NOMO-1 (cell line): Measurements from ENCODE around the gene SYNJ2BP.
"Not testable (repeated sequence)": the region's sequence is repeated elsewhere in the genome, so short reads cannot be mapped to it uniquely, and the experiment has no call there.

Source experiments
- DNase-seq, 2 experiments: peaks; one replicate each; lab custom pipeline; 2025; ENCODE audit not compliant: unreplicated experiment in 2 of 2; lab: John Stamatoyannopoulos, UW

The SYNJ2BP gene, protein sequence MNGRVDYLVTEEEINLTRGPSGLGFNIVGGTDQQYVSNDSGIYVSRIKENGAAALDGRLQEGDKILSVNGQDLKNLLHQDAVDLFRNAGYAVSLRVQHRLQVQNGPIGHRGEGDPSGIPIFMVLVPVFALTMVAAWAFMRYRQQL

DNA sequence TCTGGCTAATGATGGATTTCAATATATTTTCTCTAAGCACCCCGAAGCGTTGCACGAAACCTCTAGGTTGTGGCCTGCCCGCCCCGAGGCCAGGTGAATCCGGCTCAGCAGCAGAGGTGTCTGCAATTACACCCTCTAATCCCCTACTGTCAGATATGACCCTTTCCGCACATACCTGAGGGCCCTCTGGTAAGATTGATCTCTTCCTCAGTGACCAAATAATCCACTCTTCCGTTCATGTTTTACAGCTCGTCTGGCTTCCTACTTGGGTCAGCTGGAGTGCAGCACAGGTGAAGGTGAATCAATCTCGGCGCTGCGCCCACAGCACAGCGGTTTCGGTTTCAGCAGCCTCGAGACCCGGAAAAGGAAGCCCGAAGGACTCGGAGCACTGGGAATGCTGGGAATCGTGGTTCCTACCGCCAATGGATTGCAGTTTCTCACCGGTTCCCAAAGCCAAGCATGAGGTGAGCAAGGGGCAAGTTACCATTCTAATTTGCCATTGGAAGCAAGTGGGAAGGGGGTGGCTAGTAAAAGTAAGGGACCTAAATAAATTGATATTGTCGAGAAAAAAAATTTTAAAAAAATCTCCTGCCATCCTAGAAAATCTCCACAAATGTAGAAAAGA lies at the start of gene SYNJ2BP:
TSS of gene SYNJ2BP (minus strand) at position 366 of the 625 bp plus-strand sequence. CDS start at position 239, 127 bp downstream.
- DNase-seq = no peak

DNA sequence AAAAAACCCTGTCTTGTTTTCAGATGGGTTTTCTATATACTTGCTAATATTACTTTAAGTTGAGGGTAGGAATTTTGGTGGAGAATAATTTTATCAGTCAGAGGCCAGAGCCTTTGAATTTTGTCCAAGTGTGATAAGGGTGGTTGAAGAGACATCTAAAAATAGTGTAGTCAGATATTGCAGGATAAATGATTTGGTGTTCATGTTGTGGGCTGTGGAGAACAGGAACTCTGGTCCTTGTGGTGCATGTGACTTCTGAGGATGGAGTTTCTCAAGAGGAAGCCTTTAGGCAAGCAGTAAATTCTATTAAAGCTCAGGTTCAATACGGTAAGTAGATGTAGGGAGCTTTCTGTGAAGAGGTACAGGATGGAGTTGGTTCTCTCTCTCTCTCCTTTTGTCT lies 37.8 kb upstream of the SYNJ2BP start:
- peak in 1 of 2 experiments; percentile 31 for DNase-seq

DNA sequence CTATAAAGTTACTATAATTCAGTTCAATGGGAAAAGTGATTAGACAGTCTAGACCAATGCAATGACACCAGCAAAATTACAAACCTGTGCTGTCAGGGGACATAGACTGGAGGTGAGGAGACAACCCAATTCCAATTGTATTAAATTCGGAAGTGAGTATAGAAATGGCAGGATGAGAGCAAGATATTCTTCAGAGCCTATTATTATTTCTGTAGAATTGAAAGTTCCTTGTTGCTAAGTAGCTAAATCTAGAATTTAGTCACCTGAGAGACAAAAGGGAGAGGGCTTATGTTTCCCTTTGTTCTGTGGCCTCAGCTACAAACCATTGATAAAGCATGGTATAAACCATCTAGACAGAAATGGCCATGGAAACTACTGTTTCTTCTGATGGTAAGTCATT lies 35.0 kb upstream of the SYNJ2BP start, which contains the start of gene ADAM21:
TSS of gene ADAM21 (plus strand) at position 301 of the 400 bp plus-strand sequence. CDS start 5,326 bp downstream, outside the sequence.
- no peak for DNase-seq

DNA sequence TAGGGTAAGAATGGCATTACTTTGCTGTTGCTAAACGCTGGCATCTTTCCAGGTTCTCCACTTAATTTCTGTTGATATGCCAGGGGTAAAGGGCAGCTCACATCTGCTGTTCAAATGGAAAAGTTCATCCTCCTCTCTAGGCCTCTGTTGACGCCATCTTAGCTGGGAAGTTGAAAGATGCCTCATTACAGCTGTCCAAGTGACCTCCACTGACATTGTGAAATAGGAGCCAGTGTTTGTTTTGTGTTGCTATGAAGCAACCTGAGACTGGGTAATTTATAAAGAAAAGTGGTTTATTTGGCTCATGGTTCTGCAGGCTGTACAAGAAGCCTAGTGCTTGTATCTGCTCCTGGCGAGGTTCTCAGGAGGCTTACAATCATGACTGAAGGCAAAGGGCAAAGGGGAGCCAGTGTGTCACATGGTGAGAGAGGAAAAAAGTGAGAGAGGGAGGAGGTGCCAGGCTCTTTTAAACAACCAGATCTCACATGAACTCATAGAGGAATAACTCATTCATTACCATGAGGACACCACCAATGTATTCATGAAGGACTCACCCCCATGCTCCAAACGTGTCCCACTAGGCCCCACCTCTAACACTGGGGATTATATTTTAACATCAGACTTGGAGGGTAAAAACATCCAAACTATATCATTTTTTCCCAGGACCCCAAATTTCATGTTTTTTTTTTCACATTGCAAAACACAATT lies 31.9 kb upstream of the SYNJ2BP start:
- DNase-seq = peak in 1 of 2 experiments; percentile 4

DNA sequence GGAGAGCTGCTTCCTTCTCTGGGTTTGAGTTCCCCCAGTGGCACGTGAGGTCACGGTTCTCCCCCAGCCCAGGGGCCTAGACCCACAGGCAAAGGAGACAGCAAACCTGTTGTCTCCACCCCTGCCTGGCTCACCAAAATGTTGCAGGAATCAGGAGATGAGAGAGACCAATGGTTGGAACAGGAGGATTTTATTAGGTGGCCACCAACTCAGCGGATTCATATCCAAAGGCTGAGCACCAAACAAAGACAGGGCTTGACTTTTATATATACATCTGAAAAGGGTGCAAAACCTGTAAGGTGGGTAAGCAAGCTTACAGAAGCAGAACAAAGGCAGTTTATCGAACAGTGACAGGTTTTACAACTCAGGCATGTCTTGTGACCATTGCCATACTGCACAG lies 25.9 kb upstream of the SYNJ2BP start:
- DNase-seq = no peak

DNA sequence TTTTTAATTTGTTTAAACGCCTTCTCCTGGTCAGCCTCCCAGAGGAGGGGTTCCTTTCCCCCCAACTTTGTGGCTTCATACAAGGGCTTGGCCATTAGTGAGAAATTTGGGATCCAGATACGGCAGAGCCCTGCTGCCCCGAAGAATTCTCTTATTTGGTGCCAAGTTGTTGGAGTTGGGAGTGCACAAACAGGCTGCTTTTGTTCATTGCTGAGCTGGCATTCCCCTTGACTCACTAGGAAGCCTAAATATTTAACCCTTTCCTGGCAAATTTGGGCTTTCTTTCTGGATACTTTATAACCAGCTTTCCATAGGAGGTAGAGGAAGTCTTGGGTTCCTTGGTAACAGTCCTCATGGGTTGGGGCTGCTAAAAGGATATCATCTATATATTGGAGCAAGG lies 24.8 kb upstream of the SYNJ2BP start:
- DNase-seq = no peak

DNA sequence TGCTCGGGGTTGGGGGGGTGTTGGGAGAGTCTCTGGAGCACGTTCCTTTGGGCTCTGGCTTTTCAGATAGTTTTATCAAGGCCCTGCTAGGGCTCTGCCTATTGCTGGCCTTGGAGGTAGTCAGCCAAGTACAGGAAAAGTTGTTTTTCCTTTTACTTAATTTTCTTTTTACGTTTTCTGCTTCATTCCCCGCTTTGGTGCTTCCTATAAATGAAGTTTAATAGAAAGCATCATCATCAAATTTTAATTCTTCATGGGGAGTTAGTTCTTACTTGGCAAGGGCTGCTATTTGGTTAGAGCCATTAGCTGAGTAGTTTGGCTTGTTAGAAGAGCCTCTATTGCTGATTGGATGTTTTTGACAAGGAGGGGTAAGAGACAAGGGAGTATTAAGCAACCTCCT lies 20.0 kb upstream of the SYNJ2BP start:
- DNase-seq = no peak

DNA sequence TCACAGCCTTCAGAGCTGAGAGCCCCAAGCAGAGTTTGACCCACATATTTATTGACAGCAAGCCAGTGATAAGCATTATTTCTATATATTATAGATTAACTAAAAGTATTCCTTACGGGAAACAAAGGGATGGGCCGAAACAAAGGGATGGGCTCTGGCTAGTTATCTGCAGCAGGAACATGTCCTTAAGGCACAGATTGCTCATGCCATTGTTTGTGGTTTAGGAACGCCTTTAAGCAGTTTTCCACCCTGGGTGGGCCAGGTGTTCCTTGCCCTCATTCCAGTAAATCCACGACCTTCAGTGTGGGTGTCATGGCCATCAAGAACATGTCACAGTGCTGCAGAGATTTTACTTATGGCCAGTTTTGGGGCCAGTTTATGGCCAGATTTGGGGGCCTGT lies 9.7 kb upstream of the SYNJ2BP start:
- not testable (repeated sequence) for DNase-seq

DNA sequence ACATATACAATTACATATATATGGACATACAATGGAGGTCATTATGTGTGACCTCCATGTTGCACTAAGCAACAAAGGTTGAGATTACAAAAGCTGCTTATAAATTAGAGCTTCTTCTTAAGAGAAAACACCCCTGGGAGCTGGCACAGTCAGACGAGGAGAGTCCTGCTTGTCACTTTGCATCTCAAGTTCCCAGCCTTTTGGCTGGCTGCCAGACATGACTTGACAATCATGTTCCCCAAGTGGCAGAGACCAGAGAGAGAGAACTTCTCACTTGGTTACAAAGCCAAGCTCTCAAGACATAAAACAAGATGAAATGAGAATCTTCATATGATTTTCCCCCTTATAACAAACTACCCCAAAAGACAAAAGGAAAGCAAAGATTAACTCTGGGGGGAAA lies 8.5 kb upstream of the SYNJ2BP start:
- DNase-seq = no peak

DNA sequence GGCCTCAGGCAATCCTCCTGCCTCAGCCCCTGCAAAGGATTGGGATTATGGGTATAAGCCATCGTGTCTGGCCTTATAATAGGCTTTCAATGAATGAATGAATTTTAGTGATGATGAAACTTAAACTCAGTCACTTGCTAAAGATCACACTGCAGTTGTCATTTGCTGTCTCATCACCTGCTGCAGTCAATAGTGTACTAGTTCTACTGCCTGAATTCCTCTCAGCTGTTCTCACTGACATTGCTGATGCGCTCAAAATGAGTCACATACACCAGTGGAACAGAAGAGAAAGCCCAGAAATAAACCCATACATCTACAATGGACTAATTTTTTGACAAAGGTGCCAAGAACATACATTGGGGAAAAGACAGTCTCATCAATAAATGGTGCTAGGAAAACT lies 5.6 kb upstream of the SYNJ2BP start:
- no peak for DNase-seq

DNA sequence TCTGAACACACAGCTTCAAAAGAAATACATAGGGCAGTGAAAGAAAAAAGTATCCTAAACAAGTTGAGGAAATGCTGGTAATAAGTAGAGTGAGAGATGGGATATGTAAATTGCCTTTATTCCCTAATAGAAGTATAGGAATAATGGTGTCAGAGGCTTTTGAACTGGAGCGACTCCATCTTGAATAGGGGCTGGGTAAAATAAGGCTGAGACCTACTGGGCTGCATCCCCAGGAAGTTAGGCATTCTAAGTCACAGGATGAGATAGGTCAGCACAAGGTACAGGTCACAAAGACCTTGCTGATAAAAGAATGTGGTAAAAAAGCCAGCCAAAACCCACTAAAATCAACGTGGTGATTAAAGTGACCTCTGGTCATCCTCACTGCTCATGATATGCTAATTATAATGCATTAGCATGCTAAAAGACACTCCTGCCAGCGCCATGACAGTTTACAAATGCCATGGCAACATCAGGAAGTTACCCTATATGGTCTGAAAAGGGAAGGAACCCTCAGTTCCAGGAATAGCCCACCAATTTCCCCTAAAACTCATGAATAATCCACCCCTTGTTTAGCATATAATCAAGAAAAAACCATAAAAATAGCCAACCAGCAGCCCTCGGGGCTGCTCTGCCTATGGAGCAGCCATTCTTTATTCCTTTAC lies 2.5 kb upstream of the SYNJ2BP start:
- DNase-seq = not testable (repeated sequence)

DNA sequence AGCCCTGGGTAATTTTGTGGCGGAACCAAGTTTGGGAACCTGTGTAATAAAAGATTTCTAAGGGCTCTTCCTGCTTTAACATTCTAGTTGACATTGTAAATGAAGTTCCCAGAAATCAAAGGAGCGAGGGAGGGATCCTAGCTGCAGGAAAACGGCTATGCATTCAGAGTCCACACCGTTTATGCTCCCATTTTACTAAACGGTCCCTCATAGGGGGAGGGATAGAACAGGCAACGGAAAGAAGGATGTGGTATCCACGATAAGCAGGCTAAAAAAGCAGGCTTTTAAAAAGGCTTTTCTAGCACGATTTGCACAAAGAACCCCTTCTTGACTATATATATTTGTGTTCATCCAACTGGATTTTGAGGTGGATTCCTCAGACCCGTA lies 559 bp downstream of the SYNJ2BP start:
- DNase-seq = no peak

DNA sequence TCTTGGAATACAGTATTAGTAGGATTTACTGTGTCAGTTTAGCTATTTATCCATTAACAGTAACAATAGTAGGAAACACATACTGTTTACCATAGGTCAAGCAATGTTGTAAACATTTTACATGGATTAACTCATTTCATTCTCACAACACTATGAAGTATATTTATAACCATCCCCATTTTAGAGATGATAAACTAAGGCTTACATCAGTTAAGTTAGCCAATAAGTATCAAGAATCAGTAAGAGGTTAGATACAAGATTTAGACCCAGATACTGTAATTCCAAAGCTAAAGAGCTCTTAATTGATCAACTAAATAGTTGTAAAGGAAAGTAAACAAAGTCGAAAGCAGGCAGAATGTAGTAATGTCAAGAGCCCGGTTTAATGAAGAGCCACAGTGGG lies 1.1 kb downstream of the SYNJ2BP start:
- no peak for DNase-seq

DNA sequence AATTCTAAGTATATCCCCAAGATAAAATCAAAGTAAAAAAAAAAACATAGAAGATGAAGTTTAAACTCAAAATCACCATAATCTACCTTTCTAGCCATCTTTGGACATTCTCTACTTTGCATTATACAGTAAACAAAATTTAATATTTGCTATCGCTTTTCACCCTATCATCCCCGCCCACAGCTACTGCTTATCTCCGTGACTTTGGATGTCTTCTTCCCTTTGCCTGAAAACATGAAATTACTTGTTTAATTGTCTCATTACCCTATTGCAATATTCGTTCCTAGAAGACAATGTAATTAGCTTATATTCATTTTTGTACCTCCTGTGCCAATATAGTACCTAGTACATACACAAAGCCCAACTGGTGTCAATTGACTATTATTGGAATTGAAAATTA lies 9.3 kb downstream of the SYNJ2BP start:
- DNase-seq = no peak

DNA sequence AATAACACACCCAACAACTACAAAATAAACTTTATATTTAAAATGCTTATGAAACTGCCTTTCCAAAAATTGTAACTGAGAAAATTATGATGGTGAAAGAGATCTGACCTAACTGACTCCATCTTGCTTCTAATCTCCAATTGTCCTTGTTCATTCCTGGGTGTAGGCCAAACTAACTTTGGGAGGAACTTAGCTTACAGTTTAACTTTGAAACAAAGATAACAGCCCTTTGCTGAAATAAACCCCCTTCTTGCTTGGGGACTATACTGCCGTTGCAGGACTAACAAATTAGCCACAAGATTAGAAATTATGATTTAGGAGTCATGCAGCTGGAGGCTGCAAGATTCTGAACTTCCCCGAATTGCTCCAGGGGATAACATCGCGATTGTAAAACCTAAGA lies 10.7 kb downstream of the SYNJ2BP start:
- DNase-seq = not testable (repeated sequence)

DNA sequence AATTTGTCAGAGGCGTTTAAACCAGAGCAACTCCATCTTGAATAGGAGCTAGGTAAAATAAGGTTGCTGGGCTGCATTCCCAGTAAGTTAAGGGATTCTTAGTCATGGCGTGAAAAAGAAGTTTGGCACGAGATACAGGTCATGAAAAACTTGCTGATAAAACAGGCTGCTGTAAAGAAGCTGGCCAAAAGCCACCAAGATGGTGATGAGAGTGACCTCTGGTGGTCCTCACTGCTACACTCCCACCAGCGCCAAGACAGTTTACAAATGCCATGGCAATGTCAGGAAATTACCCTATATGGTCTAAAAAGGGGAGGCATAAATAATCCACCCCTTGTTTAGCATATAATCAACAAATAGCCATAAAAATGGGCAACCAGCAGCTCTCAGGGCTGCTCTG lies 13.6 kb downstream of the SYNJ2BP start:
- DNase-seq = not testable (repeated sequence)

DNA sequence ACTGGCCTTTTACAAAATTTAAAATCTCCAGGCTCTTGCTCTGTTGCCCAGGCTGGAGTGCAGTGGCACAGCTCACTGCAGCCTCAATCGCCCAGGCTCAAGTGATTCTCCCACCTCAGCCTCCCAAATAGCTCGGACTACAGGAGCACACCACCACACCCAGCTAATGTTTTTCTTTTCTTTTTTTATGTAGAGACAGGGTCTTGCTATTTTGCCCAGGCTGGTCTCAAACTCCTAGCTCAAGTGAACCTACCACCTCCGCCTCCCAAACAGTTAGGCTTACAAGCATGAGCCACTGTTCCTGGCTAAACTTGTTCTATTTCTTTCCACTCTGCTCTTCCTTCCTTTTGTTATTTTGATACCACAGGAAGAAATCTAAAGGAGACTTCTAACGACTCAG lies 15.2 kb downstream of the SYNJ2BP start:
- no peak for DNase-seq

DNA sequence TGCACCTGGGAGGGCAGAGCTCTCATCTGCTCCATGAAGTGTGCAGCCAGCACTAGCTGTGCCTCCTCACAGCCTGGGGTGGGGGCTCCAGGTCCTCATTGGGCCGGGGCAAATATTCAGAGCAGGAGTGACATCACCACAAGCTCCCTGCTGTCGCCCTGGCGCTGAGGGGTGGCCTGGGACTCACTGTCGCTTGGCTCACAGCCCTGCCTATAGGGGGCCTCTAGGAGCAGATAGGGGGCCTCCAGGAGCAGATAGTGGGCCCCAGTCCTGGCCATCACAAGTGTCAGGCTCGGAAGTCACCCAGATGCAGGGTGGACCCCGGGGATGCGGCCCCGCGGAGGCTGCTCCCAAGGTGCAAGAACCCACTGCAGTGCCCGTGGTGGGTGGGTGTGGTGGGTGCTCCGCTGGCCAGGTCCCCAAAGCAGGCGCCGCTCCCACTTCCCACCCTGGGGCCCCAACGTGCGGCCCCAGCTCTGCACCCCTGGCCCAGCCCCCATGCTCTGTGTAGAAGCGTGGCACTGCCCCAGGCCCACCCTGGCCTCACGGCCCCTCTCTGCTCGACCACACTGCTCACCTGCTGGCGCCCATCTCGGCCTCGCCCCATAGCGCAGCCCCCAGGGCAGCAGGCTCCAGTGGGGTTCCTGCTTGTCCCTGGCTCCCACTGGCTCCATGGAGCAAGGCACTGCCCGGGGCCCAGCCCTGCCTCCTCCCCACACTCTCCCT lies 18.0 kb downstream of the SYNJ2BP start:
- no peak for DNase-seq

DNA sequence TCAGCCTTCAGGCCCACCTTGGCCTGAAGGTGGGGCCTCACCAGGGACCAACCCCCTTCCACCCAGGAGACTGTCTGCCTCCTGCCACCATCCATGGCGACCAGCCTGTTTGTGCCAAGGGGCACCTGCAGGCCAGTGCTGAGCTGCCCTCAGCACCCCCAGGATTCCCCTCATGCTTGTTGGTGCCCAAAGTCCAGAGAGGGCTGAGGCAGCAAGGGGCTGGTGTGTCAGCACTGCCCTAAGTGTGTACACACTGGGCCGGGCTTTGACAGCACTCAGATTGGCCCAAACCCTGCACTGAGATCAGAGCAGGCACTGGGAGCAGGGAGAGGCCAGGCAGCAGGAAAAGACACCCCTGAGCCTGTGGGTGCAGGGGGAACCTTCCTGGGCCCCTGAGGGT lies 18.6 kb downstream of the SYNJ2BP start:
- DNase-seq = no peak

DNA sequence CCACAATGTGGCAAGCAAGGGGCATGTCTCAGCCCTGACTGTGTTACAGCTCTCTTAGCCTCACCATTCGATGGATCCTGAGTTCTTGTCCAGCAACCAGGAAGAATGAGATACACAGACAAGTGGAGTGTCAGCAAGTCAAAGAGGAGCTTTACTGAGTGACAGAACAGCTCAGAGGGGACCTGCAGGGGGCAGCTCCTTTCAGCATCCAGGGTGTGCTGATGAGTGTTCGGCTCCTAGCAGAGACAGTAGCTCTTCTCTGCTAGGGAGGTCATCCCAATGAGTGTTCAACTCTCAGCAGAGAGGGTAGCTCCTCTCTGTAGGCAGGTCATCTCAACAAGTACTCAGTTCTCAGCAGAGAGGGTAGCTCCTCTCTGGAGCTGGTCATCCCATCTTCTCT lies 19.1 kb downstream of the SYNJ2BP start:
- DNase-seq = no peak
